GM11168 (cell line): ENCODE measurements around the gene SPTB.

ENCODE experiments used
- in situ Hi-C: fragments of 300-500 bp; cut with MboI; formaldehyde crosslinking; loops from one replicate; pipeline ENCODE4 v1.12.0; 2022; ENCODE audit warnings: low sequenced_read_pairs; ENCODE audit not compliant: unreplicated experiment

The SPTB gene

DNA sequence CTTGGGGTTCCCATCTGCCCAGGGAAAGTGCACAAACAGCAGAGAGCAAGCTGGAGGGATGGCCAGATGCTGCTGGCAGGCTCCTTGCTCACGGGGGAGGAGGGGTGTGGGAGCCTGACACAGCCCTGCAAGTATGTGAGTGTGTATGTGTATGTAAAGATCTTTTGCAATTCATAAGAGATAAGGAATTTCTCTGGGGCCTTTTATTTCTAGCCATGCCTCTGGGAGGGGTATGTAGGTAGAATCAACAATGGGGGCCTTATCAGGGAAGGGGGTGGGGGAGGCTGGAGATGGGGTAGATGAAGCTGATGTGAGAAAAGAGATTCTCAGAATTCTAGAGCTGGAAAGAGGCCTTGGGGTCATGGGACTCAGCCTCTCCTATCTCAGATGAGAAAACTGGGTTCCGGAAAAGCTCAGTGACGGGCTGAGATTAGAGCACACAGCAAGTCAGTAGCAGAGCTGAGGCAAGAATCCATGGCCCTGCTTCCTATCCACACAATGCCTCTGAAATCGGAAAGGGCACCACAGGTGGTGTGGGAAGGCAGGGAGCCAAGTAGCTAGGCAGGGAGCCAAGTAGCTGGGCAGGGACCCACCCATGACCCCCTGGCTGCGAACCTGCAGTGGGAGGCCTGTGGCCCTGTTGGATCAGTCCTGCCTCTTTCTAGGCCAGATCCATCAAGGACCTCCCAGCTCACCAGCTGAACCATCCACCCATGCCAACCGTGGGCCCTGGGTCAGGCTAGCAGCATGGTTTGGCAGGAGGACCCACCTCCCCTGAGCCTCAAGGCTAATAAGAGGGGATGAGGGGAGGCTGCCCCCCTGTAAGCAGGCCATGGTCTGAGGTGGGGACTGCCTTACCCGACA, 120.8 kb downstream of the SPTB start:
- in situ Hi-C loops, result no loop called here

DNA sequence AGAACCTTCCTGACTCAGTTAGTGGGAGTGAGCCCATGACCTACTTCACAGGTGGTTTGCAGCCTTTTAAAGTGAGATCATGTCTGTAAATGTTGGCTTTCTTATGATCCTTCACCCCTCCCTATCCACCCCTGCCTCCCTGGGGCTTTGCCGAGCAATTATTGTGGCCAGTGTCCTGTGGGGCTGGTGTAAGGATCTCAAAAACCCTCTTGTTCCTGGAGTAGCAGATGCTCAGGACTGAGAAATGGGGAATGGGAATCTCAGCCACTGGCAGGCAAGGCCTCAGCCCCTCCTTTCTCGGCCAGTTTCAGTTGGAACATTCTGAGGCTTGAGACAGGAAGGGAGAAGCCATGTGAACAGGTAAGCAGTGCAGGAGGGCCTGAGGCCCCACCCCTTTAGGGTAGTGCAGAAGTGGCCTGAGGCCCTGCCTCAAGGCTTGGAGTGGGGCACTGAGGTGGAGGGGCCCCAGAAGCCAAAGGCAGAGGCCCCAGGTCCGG, 121.6 kb downstream of the SPTB start:
- in situ Hi-C loops, result no loop called here

DNA sequence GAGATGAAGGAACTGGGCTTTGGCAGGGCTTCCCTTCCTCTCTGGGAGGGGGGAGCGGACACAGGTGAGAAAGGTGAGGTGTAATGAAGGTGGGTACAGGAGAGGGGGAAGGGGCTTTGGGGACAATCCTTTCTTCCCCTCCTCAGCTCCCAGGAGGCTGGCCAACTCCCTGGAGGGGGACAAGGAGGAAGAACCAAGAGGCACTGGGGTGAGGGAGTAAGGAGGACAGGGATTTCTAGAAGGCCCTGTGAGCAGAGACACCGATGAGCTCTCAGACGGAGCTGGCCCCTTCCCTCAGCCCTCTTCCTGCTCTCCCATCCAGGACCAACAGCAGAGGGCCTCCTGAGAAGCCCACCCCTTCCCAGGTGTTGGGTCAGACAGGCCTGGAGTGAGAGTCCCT, 122.1 kb downstream of the SPTB start:
- in situ Hi-C loops, result no loop called here

DNA sequence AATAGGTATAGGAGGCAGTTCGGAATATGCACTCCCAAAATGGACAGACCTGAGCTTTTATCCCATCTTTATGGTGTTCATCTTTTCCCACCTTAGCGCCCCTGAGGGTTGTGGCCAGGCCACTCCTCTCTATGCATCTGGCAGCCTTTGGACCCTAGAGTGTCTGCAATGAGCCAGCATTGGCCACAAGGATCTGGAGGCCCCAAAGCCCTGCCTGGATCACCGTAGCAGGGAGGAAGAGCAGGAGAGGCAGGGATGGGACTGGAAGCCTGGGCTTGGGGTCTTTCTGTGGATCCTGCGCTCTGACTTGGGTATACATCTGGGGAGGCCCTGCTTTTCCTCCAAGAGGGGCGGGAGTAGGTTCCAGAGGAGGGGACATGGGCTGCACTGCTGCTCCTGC, 123.0 kb downstream of the SPTB start:
- in situ Hi-C loops, result no loop called here

DNA sequence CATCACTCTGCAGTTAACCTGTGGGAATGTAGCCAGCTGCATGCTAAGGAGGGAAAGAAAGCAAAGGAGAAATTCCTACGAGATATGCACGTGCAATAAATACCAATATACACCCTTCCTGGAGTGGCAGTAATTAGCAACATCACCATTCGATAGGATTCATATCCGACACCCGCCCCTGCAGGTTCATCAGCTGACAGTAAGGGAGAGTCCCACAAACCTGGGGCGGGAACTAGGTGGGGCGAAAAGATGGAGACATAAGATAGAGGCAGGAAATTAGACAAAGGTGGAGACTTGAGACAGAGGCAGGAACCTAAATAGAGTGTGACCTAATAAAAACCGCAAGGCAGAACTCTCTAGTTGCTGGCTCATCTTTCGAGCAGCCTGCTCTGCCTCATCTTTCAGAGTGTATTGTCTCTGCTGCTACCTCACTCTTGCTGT, 123.9 kb downstream of the SPTB start:
- in situ Hi-C loops, result no loop called here

DNA sequence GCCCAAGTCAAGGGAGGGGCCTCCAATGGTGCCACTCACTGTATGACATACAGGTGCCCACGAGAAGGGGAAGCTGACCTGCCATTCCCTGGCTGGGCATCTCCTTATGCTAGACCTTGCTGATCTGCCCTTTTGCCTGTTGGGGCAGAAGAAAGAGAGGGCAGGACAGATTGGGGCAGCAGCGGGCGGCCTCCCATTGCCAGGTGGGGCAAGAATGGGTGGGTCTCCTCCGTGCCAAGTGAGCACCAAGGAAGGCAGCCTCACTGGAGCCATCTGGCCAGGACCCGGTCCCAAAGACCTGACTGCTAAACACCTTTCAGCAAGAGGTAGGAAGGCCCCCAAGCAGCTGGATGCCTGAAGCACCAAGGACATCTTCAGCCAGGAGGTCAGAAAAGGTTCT, 125.0 kb downstream of the SPTB start:
- in situ Hi-C loops, result no loop called here

DNA sequence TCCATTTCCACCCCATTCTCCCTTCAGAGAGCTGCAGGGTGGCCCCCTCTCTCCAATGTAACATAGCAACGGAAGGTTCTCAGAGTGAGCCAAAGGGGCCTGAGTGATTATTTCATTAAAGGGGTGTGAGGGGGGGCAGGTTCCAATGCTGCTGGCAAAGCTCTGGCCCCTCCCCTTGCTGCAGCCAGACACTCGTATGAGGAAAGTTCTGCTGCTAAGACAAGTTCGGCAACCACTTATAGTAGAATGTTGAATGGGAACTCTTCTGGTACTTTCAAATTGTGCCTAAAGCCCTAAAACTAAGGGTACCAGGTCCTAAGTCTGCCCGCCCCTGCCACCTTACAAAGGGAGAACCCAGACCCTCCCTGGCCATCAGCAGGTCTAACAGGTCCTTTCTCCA, 125.7 kb downstream of the SPTB start:
- in situ Hi-C loops, result no loop called here

DNA sequence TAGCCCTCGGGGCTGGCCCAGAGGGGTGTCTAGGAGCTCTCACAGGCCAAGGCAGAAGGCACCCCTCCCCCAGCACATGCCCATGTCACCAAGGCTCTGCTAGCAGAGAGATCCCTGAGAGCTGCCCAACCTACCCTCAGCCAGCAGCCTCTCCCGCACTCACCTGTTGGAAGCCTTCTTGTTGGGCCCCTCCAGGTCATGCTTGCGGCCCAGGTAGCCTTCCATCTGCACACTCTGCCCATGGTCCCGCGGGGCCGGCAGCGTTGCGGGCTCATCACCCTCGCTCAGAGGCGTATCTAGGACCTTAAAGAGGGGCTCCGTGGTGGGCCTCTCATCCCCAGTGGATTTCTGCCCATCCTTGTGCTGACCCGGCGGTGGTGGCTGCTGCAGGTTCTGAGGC, 126.3 kb downstream of the SPTB start:
- in situ Hi-C loops, result no loop called here

DNA sequence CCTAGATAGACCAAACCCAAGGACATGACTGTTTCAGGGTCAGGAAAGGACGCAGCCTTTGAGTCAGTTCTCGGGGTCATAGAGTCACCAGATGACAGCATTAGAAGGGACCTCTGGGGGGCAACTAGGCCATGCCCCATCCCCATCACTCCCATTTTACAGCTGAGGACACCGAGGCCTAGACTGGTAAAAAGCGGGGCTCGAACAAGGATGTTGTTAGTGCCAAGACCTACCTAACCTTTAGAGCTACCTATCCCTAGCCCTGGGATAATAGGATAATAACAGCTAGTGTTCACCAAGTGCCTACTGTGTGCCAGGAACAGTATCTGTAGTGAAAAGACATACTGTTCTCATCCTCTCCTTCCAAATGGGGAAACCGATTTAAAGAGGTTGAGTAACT, 126.8 kb downstream of the SPTB start:
- in situ Hi-C loops, result no loop called here

DNA sequence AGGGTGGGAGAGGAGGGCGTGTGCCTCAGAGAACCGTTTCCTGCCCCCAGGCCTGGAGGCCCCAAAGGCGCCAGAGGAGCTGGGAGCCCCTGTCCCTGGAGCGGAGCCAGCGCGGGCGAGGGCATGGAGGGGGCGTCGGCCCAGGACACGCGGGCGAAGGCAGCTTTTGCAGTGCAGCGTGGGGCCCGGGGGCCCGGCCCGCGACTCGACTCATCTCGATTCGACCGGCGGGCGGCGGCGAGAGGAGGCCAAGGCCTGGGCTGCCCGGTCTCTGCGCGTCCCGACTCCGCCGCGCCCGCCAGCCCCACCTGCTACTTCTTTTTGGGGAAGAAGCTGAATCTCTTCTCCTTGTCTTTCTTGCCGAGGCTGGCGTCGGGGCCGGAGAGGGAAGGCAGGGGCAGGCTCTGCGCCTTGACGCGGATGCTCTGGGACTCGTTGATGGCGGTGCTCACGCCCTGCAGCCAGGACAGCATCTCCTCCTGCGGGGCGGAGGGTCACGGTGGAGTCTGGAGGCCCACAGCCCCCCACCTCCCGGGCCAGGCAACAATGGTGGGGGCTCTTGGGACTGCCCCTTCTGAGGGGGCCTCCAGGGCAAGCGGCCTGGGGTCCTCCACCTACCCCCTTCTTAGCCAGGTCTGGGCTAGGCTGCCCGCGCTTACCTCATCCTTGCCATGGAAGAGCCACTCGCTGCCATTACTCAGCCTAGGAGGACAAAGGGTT, 130.6 kb downstream of the SPTB start:
- in situ Hi-C loops, result no loop called here

DNA sequence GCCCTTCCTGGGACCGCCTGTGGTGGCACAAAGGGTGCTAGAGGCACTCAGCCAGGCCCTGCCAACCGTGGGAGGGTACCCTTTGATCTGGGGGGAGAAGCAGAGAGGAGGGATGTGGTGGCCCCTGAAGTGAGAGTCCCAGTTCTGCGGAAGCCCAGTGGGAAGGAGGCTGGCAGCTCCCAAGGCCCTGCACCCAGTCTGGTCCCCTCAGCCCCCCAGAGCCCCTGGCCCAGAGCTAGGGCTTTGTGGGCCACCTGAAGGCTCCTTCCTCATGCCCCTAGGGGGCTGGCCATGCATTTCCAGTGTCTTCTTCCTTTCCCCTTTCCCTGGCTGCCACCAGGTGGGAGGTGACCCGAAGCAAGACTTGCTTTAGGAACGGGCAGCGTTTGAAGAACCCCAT, 131.2 kb downstream of the SPTB start:
- in situ Hi-C loops, result no loop called here

DNA sequence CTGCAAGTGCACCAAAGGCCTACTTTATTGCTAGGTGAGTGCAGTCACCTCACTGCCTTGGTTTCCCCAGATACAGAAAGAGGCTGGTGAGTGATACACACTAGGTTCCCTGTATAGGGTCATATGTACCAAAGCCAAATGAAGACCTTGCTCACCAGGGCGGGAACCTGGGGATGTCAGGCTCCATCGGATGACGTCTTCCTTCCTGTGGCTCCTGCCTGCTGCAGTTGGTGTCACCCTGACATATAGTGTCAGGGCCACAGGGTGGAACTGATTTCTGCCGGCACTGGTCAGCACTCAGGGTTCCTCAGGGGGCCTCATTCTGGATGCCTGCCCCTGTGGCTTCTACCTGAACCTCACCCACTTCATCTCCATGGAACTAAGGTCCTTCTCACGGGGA, 132.4 kb downstream of the SPTB start:
- in situ Hi-C loops, result no loop called here

DNA sequence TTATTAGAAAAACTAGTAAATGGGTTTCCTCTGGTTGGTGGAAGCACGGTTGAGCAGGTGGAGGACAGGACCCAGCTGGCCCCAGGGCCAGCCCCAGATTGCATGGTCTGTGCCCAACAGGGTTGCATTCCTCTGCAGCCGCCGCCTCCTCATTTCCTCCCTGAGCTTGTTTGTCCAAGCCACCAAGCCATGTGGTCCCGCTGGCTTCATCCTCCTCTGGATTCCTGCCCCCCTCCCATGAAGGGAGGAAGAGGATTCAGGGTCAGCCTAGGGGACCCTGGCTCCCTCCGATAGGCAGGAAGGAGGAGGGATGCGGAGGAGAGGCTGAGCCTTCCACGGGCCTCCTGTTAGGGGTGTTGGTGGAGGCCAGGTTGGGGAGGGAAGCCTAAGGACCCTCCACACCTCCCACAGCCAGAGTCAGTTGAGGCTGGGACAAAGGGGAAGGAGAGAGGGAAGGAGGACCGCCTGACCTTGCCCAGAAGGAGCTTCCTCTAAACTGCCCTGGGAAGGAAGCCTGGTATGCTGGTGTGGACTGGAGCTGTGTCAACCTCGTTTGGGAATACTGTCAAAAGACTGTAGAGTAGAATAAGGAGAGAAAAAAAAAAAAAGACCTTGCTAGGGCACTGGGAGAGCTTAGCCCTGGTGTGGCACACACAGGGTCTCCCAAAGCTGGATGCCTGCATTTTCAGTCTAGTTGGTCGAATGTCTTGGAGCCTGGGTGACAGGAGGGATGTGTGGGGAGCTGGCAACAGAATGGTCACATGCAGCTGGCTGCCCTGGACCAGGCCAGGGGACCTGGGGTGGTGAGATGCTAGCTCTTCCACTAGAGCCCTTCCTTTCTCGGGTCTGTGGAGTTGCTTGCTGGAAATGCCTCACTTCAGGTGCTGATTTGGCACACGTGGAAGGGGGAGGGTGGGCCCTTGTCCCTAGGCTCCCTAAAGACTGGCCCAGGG, 133.1 kb downstream of the SPTB start:
- in situ Hi-C loops, result no loop called here

DNA sequence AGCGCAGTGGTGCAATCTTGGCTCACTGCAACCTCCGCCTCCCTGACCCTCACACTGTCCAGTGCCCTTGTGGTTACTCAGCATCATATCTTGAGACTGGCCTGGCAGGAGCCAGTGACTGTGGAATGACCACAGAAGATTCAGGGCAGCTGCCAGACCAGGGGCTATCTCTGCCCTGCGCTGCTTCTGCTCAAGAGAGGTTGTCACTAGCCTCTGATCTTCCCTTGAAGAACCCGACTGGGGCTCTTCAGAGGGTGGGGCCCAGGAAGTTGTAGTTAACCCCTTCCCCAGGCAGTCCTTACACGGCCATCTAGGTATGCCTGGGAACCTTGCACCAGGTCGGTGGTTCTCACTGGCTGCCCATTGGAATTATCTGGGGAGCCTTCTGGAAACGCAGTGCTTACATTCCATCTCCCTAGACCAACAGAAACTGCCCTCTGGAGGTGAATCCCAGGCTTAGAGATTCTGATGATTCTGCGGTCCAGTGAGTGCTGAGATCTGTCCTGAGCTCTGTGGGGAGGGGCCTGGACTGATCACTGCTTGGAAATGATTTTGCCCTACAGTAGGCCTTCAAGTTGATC, 134.1 kb downstream of the SPTB start:
- in situ Hi-C loops, result no loop called here

DNA sequence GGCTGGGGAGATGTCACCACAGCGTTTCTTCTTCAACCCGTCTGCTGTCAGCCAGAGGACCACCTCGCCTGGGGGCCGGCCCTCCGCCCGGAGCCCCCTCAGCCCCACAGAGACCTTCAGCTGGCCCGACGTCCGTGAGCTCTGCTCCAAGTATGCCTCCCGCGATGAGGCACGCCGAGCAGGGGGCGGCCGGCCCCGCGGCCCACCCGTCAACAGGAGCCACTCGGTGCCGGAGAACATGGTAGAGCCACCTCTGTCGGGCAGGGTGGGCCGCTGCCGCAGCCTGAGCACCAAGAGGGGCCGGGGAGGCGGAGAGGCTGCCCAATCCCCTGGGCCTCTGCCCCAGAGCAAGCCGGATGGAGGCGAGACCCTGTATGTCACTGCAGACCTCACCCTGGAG, 136.6 kb downstream of the SPTB start:
- in situ Hi-C loops, result no loop called here

DNA sequence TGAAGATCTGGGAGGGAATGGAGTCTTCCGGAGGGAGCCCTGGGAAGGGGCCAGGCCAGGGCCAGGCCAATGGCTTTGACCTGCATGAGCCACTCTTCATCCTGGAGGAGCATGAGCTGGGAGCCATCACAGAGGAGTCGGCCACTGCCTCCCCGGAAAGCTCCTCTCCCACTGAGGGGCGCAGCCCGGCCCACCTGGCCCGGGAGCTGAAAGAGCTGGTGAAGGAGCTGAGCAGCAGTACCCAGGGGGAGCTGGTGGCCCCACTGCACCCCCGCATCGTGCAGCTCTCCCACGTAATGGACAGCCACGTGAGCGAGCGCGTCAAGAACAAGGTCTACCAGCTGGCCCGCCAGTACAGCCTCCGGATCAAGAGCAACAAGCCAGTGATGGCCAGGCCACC, 137.7 kb downstream of the SPTB start:
- in situ Hi-C loops, result no loop called here

DNA sequence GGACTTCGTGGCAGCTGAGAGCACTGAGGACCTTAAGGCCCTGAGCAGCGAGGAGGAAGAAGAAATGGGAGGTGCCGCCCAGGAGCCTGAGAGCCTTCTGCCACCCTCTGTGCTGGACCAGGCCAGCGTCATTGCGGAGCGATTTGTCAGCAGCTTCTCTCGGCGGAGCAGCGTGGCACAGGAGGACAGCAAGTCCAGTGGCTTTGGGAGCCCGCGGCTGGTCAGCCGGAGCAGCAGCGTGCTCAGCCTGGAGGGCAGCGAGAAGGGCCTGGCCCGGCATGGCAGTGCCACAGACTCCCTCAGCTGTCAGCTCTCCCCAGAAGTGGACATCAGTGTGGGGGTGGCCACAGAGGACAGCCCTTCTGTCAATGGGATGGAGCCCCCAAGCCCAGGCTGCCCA, 138.5 kb downstream of the SPTB start:
- in situ Hi-C loops, result no loop called here

DNA sequence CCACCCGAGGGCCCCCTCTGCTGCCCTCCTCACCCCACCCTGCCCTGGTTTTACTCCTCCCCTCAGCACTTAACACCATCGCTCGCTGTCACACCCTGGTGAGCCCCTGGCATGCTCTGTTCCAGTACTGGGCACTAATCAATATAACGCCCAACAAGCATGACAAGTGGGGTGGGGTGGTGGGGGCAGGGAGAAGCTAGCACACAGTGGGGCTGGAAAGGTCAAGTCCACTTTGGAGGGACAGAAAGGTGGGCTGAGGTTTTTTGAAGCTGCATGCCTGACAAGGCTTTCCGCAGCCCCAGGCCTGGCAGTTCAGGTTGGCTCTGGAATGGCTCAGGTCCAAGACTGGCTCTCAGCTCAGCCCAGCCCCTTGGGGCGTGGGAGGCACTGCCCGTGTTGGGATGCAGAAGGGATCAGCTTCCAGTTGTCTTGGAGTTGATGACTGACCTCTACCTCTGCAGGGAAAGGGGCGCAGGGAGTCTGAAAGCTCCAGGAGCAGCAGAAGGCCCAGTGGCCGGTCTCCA, 141.4 kb downstream of the SPTB start:
- in situ Hi-C loops, result no loop called here

DNA sequence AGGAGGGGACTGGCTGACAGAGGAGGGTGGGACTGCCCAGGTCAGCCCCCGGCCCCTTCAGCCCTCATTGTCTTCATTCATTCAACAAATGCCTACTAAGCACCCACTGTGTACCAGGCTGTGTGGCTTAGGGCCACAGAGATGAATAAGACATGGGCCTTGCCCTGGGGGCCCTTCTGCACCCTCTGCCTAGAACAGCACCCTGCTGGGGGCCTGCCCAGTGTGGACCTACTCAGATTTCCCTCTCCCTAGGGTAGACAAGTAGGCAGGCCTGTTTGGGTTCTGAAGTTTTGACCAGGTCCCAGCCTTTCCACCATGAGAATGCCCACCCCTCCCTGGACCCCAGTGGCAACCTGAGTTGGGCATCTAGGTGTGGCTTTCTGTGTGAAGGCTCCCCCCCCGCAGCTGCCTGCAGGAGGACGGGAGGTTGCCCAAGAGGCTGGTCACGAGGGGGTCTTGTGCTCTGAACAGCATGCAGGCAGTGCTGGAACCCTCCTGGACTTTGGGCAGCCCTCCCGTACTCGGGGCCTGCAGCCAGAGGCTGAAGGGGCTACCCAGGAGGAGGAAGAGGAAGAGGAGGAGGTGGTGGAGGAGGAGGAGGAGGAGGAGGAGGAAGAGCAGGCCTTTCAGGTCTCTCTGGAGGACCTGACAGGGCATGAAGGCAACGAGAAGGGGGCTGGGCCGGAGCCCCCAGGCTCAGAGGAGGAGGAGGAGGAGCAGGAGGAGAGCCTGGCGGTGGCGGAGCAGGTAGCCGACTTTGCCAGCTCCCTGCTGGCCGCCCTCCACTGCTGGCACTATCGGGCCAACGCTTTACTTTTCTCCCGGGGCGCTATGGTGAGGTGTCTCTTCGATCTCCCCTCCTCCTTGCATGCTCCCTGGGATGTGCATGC, 142.1 kb downstream of the SPTB start:
- in situ Hi-C loops, result no loop called here
